Central memory CD8-positive, alpha-beta T cell (primary cell): ENCODE results near the gene ZYG11B.
"Not testable (repeated sequence)": the region's sequence is repeated elsewhere in the genome, so short reads cannot be mapped to it uniquely, and the experiment has no call there.

Source experiments
- ATAC-seq: fragments of 150-1000 bp; cut with Tn5 transposase; replicated peaks from 2 replicates; pipeline ENCODE4 v1.10.0; 2022; ENCODE audit warnings: mild to moderate bottlenecking, moderate FRiP score, moderate number of reproducible peaks; ENCODE audit not compliant: poor library complexity, severe bottlenecking; ENCODE audit errors: extremely low read depth
- DNase-seq, 2 donors: peaks; one replicate each; pipeline ENCODE4 v3.0.0; 2021; ENCODE audit warnings: low spot score in 2 of 2
- H3K27ac Mint-ChIP-seq: one replicate; pipeline ENCODE4 v1.8.0; 2022; ENCODE audit warnings: low read depth, mild to moderate bottlenecking, moderate library complexity, mixed read lengths
- H3K27me3 Mint-ChIP-seq: one replicate; pipeline ENCODE4 v1.8.0; 2022; ENCODE audit warnings: mixed read lengths
- H3K36me3 Mint-ChIP-seq: one replicate; pipeline ENCODE4 v1.8.0; 2022; ENCODE audit warnings: mild to moderate bottlenecking, moderate library complexity, mixed read lengths; ENCODE audit not compliant: insufficient read depth
- H3K4me1 Mint-ChIP-seq: one replicate; pipeline ENCODE4 v1.8.0; 2022; ENCODE audit warnings: mixed read lengths
- H3K4me3 Mint-ChIP-seq: one replicate; pipeline ENCODE4 v1.8.0; 2022; ENCODE audit warnings: mild to moderate bottlenecking, moderate library complexity, mixed read lengths
- H3K9me3 Mint-ChIP-seq: one replicate; pipeline ENCODE4 v1.8.0; 2022; ENCODE audit warnings: mixed read lengths

The ZYG11B gene

GRCh38 chr1:52845119-52845518, 118.9 kb downstream of the ZYG11B start:
- H3K4me1 Mint-ChIP-seq, DNase-seq, H3K27ac Mint-ChIP-seq, H3K36me3 Mint-ChIP-seq, H3K9me3 Mint-ChIP-seq, H3K4me3 Mint-ChIP-seq, ATAC-seq: not testable (repeated sequence)
- peaks cover 68% of the 10 kb centered on the region for H3K27me3 Mint-ChIP-seq

DNA sequence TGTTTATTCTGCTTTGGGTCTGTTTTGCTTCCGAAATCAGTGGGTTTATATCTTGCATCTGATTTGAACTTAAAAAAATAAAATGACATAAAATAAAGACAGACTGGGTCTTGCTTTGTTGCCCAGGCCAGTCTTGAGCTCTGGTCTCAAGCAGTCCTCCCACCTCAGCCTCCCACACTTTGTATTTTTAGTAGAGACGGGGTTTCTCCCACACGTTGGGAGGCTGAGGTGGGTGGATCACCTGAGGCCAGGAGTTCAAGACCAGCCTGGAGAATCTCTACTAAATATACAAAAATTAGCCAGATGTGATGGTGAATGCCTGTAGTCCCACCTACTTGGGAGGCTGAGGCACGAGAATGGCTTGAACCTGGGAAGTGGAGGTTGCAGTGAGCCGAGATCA, 122.2 kb downstream of the ZYG11B start:
- Mint-ChIP-seq H3K4me3 (no peak overlapping the region), H3K9me3 (no peaks in the 10 kb centered on the region), H3K27me3 (peaks cover 66% of the 10 kb centered on the region), H3K4me1 (no peaks in the 10 kb centered on the region), H3K36me3 (peaks cover 2% of the 10 kb centered on the region), H3K27ac (no peak overlapping the region)
- ATAC-seq (no peak), DNase-seq (no peak)

DNA sequence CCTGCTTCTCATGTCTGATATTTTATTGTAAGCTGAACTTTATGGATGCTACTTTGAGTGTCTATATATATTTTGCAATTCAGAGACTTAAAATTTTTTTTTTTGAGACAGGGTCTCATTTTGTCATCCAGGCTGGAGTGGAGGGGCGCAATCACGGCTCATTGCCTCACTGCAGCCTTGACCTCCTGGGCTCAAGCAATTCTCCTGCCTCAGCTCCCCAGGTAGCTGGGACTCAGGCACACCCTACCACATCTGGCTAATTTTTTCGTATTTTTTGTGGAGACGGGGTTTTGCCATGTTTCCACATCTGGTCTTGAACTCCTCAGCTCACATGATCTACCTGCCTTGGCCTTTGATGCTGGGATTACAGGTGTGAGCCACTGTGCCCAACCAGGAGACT, 124.7 kb downstream of the ZYG11B start:
- Mint-ChIP-seq H3K27me3 (peaks cover 41% of the 10 kb centered on the region), H3K4me1 (no peaks in the 10 kb centered on the region), H3K9me3 (no peaks in the 10 kb centered on the region), H3K4me3 (no peak overlapping the region), H3K27ac (no peak overlapping the region), H3K36me3 (peaks cover 2% of the 10 kb centered on the region)
- no peak for DNase-seq
- no peak for ATAC-seq

DNA sequence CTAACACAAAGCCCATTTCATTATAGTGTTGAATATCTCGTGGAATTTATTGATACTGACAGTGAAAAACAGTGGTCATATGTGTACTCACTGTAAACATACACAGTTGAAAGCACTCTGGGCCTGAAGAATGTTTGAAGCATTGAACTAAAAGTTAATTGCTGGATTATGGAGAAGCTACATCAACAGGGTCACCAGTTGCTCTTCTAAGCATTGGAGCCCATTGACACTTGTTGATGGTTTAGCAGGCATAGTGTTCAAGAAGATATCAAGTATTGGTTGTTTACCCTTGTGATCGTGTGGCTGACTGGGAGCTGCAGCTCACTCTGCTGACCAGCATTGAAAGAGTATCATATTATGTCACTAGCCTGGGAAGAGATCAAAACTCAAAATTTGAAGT, 126.6 kb downstream of the ZYG11B start:
- Mint-ChIP-seq H3K4me1 (no peaks in the 10 kb centered on the region), H3K4me3 (no peak overlapping the region), H3K27ac (no peak overlapping the region), H3K27me3 (peaks cover 27% of the 10 kb centered on the region), H3K36me3 (peaks cover 2% of the 10 kb centered on the region), H3K9me3 (no peaks in the 10 kb centered on the region)
- DNase-seq (no peak), ATAC-seq (no peak)

DNA sequence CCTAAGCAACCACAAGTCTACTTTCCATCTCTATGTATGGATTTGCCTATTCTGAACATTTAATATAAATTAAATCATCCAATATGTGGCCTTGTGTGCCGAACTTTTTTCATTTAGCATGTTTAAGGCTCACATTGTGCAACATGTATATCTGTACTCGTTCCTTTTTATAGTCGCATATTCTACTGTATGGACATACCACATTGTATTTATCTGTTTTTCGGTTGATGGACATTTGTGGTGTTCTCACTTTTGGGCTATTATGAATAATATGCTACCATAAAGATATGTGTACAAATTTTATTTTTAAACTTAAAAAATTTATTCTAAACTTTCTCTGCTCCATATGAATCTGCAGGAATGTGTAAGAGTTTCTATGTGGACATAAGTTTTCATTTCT, 129.3 kb downstream of the ZYG11B start:
- H3K4me1 Mint-ChIP-seq = no peaks in the 10 kb centered on the region
- peaks cover 2% of the 10 kb centered on the region for H3K36me3 Mint-ChIP-seq
- no peak for ATAC-seq
- H3K27me3 Mint-ChIP-seq = peaks cover 7% of the 10 kb centered on the region
- H3K27ac Mint-ChIP-seq = no peak overlapping the region
- DNase-seq = no peak
- H3K9me3 Mint-ChIP-seq = no peaks in the 10 kb centered on the region
- no peak overlapping the region for H3K4me3 Mint-ChIP-seq

DNA sequence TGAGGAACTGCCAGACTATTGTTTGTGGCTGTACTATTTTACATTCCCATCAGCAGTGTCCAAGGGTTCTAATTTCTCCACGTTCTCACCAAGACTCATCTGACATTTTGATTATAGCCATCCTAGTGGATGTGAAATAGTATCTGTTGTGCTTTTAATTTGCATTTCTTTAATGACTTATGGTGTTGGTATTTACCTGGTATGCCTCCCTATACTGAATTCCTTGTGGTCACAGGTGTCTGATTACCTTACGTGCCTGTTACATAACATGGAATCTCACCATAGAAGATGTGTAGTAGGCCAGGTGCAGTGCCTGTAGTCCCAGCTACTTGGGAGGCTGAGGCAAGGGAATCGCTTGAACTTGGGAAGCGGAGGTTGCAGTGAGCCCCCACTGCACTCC, 129.8 kb downstream of the ZYG11B start:
- H3K27ac Mint-ChIP-seq = no peak overlapping the region
- DNase-seq = no peak
- no peak for ATAC-seq
- no peak overlapping the region for H3K4me3 Mint-ChIP-seq
- H3K9me3 Mint-ChIP-seq = no peaks in the 10 kb centered on the region
- peaks cover 2% of the 10 kb centered on the region for H3K36me3 Mint-ChIP-seq
- peaks cover 3% of the 10 kb centered on the region for H3K27me3 Mint-ChIP-seq
- no peaks in the 10 kb centered on the region for H3K4me1 Mint-ChIP-seq

DNA sequence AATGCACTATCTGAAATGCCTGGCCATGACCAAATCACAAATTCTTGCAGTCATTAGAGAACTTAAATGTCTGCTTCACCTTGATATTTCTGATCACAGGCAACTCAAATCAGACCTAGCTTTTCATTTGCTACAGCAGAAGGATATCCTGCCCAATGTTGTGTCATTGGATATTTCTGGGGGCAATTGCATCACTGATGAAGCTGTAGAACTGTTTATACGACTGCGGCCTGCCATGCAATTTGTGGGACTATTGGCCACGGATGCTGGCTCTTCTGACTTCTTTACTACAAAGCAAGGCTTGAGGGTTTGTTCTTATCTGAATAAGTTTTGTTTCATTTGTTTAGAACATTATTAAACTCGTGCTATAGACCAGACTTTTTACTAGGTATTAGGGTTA, 131.2 kb downstream of the ZYG11B start:
- H3K36me3 Mint-ChIP-seq = no peaks in the 10 kb centered on the region
- no peaks in the 10 kb centered on the region for H3K9me3 Mint-ChIP-seq
- H3K4me1 Mint-ChIP-seq = no peaks in the 10 kb centered on the region
- H3K4me3 Mint-ChIP-seq = no peak overlapping the region
- no peaks in the 10 kb centered on the region for H3K27me3 Mint-ChIP-seq
- DNase-seq = no peak
- no peak for ATAC-seq
- no peak overlapping the region for H3K27ac Mint-ChIP-seq

DNA sequence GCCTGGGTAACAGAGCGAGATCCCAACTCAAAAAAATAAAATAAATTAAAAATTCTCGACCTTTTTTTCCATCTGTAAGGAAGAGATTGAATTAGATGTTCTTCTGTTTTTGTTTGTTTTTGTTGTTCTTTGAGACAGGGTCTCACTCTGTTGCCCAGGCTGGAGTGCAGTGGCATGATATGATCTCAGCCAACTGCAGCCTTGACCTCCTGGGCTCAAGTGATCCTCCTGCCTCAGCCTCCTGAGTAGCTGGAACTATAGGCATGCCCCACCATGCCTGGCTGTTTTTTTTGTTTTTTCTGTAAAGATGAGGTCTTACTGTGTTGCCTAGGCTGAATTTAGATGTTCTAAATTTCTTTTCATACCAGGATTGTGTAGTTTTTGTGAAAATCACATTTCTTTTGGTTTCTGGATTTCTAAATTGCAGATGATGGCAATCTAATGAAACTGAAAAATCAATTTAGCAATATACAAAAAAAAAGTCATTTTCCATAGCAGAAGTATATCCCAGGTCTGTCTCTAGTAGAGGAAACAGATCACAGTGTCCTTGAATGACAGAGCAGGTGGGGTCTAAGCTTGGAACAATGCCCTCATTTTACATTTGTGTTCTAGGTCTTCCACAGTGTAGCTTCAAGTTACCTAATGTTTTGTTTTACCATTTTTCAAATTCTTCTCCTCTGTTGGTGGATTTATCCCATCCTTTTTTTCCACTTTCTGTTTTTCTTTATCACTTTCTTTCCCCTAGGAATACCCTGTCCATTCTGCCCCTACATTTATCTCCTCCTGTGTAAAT, 136.6 kb downstream of the ZYG11B start:
- no peaks in the 10 kb centered on the region for H3K9me3 Mint-ChIP-seq
- H3K4me3 Mint-ChIP-seq = no peak overlapping the region
- H3K36me3 Mint-ChIP-seq = no peaks in the 10 kb centered on the region
- peaks cover 13% of the 10 kb centered on the region for H3K27me3 Mint-ChIP-seq
- ATAC-seq (no peak), DNase-seq (no peak)
- H3K4me1 Mint-ChIP-seq = no peaks in the 10 kb centered on the region
- no peak overlapping the region for H3K27ac Mint-ChIP-seq

- Mint-ChIP-seq H3K4me3 (no peak overlapping the region), H3K27me3 (peaks cover 23% of the 10 kb centered on the region), H3K4me1 (no peaks in the 10 kb centered on the region), H3K27ac (no peak overlapping the region), H3K9me3 (no peaks in the 10 kb centered on the region), H3K36me3 (no peaks in the 10 kb centered on the region)
- DNase-seq = no peak
- ATAC-seq = no peak
Observed at GRCh38 chr1:52867087-52867863, 141.0 kb downstream of the ZYG11B start.

DNA sequence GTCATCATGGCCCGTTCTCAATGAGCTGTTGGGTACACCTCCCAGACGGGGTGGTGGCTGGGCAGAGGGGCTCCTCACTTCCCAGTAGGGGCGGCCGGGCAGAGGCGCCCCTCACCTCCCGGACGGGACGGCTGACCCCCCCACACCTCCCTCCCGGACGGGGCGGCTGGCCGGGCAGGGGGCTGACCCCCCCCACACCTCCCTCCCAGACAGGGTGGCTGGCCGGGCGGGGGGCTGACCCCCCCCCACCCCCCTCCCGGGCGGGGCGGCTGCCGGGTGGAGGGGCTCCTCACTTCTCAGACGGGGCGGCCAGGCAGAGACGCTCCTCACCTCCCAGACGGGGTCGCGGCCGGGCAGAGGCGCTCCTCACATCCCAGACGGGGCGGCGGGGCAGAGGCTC, 143.5 kb downstream of the ZYG11B start:
- H3K4me1 Mint-ChIP-seq, H3K36me3 Mint-ChIP-seq, ATAC-seq, H3K4me3 Mint-ChIP-seq, DNase-seq, H3K27ac Mint-ChIP-seq, H3K9me3 Mint-ChIP-seq: not testable (repeated sequence)
- H3K27me3 Mint-ChIP-seq = peaks cover 16% of the 10 kb centered on the region

DNA sequence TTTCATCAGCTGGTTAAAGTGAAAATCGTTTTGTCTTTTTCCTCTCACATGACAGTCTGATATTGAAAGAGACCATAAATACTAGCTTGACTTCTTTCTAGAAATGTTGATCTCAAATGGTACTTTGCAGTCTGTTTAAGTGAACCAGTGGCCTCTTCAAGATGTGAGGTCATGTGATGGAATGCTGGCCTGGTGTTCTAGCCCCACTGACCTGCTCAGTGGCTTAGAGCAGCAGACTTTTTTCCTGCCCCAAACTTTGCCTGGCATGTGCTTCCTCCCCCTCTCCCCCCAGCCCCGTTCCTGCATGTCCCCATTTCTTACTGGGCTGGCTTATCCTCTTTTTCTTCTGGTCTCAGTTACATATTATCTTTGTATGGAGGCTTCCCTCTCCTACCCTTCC, 150.6 kb downstream of the ZYG11B start:
- H3K27me3 Mint-ChIP-seq = peaks cover 6% of the 10 kb centered on the region

More for the DNA sequence above, 150.6 kb downstream of the ZYG11B start:
- ATAC-seq (no peak), DNase-seq (no peak)
- H3K4me3 Mint-ChIP-seq = no peak overlapping the region
- H3K27ac Mint-ChIP-seq = no peak overlapping the region
- no peaks in the 10 kb centered on the region for H3K36me3 Mint-ChIP-seq
- no peaks in the 10 kb centered on the region for H3K9me3 Mint-ChIP-seq
- no peaks in the 10 kb centered on the region for H3K4me1 Mint-ChIP-seq
